SK-N-SH treated with all-trans-retinoic acid at 6 μM for 48 hours (cell line): ENCODE data around the gene ASCC1.

Source experiments
- ATAC-seq: fragments of 200-7000 bp; cut with Tn5 transposase; 3 replicates; pipeline ENCODE4 v1.9.1; 2020; ENCODE audit warnings: mild to moderate bottlenecking, moderate library complexity
- ARNTL ChIP-seq: fragments of 450-650 bp; formaldehyde crosslinking; IDR thresholded peaks from 2 replicates; pipeline ENCODE4 v1.5.0; 2020; ENCODE audit warnings: low read depth, mild to moderate bottlenecking, moderate library complexity, borderline replicate concordance
- BACH2 ChIP-seq: fragments of 250-450 bp; sonication (Bioruptor Pico); IDR thresholded peaks from 2 replicates; pipeline ENCODE4 v1.9.0; 2021; ENCODE audit warnings: mild to moderate bottlenecking, borderline replicate concordance
- CREB5 ChIP-seq: fragments of 250-450 bp; sonication (Bioruptor Pico); IDR thresholded peaks from 2 replicates; pipeline ENCODE4 v1.5.1; 2020; ENCODE audit warnings: low read depth, mild to moderate bottlenecking, moderate library complexity
- CSDC2 ChIP-seq: fragments of 250-450 bp; sonication (Bioruptor Pico); IDR thresholded peaks from 2 replicates; pipeline ENCODE4 v1.5.0; 2020; ENCODE audit warnings: mild to moderate bottlenecking, moderate library complexity
- CSRNP3 ChIP-seq: fragments of 250-450 bp; sonication (Bioruptor Pico); IDR thresholded peaks from 2 replicates; pipeline ENCODE4 v1.5.1; 2021; ENCODE audit warnings: mild to moderate bottlenecking, moderate library complexity
- ESRRG ChIP-seq: fragments of 250-450 bp; sonication (Bioruptor Pico); IDR thresholded peaks from 2 replicates; pipeline ENCODE4 v1.6.1; 2021; ENCODE audit warnings: mild to moderate bottlenecking
- GLIS3 ChIP-seq: fragments of 250-450 bp; sonication (Bioruptor Pico); IDR thresholded peaks from 2 replicates; pipeline ENCODE4 v1.5.0; 2020; ENCODE audit warnings: mild to moderate bottlenecking, moderate library complexity
- ISL1 ChIP-seq: fragments of 250-450 bp; sonication (Bioruptor Pico); IDR thresholded peaks from 2 replicates; pipeline ENCODE4 v2.1.2; 2022; ENCODE audit warnings: mild to moderate bottlenecking, moderate library complexity
- OSR1 ChIP-seq: fragments of 250-450 bp; sonication (Bioruptor Pico); IDR thresholded peaks from 2 replicates; pipeline ENCODE4 v1.8.0; 2022; ENCODE audit warnings: moderate library complexity, mild to moderate bottlenecking, inconsistent platforms
- PATZ1 ChIP-seq: fragments of 250-450 bp; sonication (Bioruptor Pico); IDR thresholded peaks from 2 replicates; pipeline ENCODE4 v1.8.0; 2020; ENCODE audit warnings: mild to moderate bottlenecking, moderate library complexity, borderline replicate concordance
- POU6F1 ChIP-seq: fragments of 250-450 bp; sonication (Bioruptor Pico); IDR thresholded peaks from 2 replicates; pipeline ENCODE4 v1.8.0; 2021; ENCODE audit warnings: low read depth, mild to moderate bottlenecking, moderate library complexity, borderline replicate concordance
- PPARA ChIP-seq: fragments of 250-450 bp; sonication (Bioruptor Pico); IDR thresholded peaks from 2 replicates; pipeline ENCODE4 v1.5.0; 2020; ENCODE audit warnings: mild to moderate bottlenecking, borderline replicate concordance
- RARB ChIP-seq: fragments of 250-450 bp; sonication (Bioruptor Pico); IDR thresholded peaks from 2 replicates; pipeline ENCODE4 v1.8.0; 2021; ENCODE audit warnings: mild to moderate bottlenecking, moderate library complexity
- TCF4 ChIP-seq: fragments of 250-450 bp; sonication (Bioruptor Pico); IDR thresholded peaks from 2 replicates; pipeline ENCODE4 v1.8.0; 2021; ENCODE audit warnings: mild to moderate bottlenecking, moderate library complexity, borderline replicate concordance
- TOX ChIP-seq: fragments of 250-450 bp; sonication (Bioruptor Pico); IDR thresholded peaks from 2 replicates; pipeline ENCODE4 v1.8.0; 2021; ENCODE audit warnings: mild to moderate bottlenecking, moderate library complexity, borderline replicate concordance
- ZC3H10 ChIP-seq: fragments of 250-450 bp; sonication (Bioruptor Pico); IDR thresholded peaks from 2 replicates; pipeline ENCODE4 v1.5.1; 2021; ENCODE audit warnings: mild to moderate bottlenecking, moderate library complexity
- ZFP3 ChIP-seq: fragments of 250-450 bp; sonication (Bioruptor Pico); IDR thresholded peaks from 2 replicates; pipeline ENCODE4 v1.5.0; 2020; ENCODE audit warnings: mild to moderate bottlenecking, moderate library complexity
- ZNF70 ChIP-seq: fragments of 450-650 bp; formaldehyde crosslinking; IDR thresholded peaks from 2 replicates; pipeline ENCODE4 v1.5.0; 2020; ENCODE audit warnings: mild to moderate bottlenecking, moderate library complexity

The ASCC1 gene

GRCh38 chr10:72087969-72088888, 127.8 kb downstream of the ASCC1 start, which contains the start of gene SPOCK2 (continued):
- TF ChIP-seq CREB5 (CRISPR knock-in tag) = no peak
- TF ChIP-seq PPARA (CRISPR knock-in tag) = no peak

GRCh38 chr10:72087392-72087968, 128.6 kb downstream of the ASCC1 start:
- no peak for TF ChIP-seq ESRRG (CRISPR knock-in tag)
- TF ChIP-seq PPARA (CRISPR knock-in tag) = no peak
- no peak for TF ChIP-seq POU6F1
- TF ChIP-seq CREB5 (CRISPR knock-in tag) = no peak
- TF ChIP-seq CSDC2 (CRISPR knock-in tag) = no peak
- TF ChIP-seq ISL1 (CRISPR knock-in tag) = no peak
- no peak for TF ChIP-seq BACH2 (CRISPR knock-in tag)
- TF ChIP-seq GLIS3 = no peak
- TF ChIP-seq CSRNP3 (CRISPR knock-in tag) = no peak
- no peak for TF ChIP-seq ZNF70 (CRISPR knock-in tag)
- TF ChIP-seq ZC3H10 (CRISPR knock-in tag) = no peak
- TF ChIP-seq OSR1 = no peak
- no peak for ATAC-seq

GRCh38 chr10:72086466-72087391, 129.3 kb downstream of the ASCC1 start:
- no peak for TF ChIP-seq GLIS3
- no peak for TF ChIP-seq OSR1
- no peak for TF ChIP-seq BACH2 (CRISPR knock-in tag)
- ATAC-seq = no peak

GRCh38 chr10:72085864-72086465, 130.1 kb downstream of the ASCC1 start:
- TF ChIP-seq ZFP3 (CRISPR knock-in tag) (no peak), TOX (no peak), RARB (no peak), PATZ1 (CRISPR knock-in tag) (no peak), TCF4 (no peak), CSDC2 (CRISPR knock-in tag) (no peak), ISL1 (CRISPR knock-in tag) (no peak), ZNF70 (CRISPR knock-in tag) (no peak), ESRRG (CRISPR knock-in tag) (no peak), ARNTL (CRISPR knock-in tag) (no peak)
- ATAC-seq = no peak
